ENCODE data around the gene NTM. TPM values are rescaled to one million over a fixed set of nuclear protein-coding genes. Genes with fewer than 3 reads are reported as not detected.

The NTM gene
- total RNA-seq, 1 experiment from 2014 or later = 16.4 TPM

DNA sequence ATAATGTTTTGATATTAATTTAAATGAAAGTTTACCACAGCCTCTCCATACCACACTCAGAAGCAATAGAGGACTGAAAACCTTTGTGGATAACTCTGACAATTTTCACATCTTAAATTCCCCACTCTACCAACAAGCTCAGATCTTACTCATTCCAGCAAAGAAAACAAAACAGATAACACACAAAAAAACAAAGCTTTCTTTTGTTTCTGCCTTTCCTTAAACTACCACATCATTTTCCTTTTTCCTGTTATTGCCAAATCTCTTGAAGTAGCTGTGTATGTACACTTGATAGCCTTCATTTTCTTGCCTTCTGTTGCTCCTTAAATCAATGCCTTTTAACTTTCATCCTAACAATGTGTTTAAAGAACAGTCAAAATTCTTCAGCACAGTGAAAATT is 484.9 kb downstream of the NTM start (continued):
- TF ChIP-seq, protein P1, sequence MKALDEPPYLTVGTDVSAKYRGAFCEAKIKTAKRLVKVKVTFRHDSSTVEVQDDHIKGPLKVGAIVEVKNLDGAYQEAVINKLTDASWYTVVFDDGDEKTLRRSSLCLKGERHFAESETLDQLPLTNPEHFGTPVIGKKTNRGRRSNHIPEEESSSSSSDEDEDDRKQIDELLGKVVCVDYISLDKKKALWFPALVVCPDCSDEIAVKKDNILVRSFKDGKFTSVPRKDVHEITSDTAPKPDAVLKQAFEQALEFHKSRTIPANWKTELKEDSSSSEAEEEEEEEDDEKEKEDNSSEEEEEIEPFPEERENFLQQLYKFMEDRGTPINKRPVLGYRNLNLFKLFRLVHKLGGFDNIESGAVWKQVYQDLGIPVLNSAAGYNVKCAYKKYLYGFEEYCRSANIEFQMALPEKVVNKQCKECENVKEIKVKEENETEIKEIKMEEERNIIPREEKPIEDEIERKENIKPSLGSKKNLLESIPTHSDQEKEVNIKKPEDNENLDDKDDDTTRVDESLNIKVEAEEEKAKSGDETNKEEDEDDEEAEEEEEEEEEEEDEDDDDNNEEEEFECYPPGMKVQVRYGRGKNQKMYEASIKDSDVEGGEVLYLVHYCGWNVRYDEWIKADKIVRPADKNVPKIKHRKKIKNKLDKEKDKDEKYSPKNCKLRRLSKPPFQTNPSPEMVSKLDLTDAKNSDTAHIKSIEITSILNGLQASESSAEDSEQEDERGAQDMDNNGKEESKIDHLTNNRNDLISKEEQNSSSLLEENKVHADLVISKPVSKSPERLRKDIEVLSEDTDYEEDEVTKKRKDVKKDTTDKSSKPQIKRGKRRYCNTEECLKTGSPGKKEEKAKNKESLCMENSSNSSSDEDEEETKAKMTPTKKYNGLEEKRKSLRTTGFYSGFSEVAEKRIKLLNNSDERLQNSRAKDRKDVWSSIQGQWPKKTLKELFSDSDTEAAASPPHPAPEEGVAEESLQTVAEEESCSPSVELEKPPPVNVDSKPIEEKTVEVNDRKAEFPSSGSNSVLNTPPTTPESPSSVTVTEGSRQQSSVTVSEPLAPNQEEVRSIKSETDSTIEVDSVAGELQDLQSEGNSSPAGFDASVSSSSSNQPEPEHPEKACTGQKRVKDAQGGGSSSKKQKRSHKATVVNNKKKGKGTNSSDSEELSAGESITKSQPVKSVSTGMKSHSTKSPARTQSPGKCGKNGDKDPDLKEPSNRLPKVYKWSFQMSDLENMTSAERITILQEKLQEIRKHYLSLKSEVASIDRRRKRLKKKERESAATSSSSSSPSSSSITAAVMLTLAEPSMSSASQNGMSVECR (CRISPR knock-in tag; IDR thresholded peaks at IDR 0.05; ENCODE audit: borderline replicate concordance) = no peak
- TF ChIP-seq, protein P2, sequence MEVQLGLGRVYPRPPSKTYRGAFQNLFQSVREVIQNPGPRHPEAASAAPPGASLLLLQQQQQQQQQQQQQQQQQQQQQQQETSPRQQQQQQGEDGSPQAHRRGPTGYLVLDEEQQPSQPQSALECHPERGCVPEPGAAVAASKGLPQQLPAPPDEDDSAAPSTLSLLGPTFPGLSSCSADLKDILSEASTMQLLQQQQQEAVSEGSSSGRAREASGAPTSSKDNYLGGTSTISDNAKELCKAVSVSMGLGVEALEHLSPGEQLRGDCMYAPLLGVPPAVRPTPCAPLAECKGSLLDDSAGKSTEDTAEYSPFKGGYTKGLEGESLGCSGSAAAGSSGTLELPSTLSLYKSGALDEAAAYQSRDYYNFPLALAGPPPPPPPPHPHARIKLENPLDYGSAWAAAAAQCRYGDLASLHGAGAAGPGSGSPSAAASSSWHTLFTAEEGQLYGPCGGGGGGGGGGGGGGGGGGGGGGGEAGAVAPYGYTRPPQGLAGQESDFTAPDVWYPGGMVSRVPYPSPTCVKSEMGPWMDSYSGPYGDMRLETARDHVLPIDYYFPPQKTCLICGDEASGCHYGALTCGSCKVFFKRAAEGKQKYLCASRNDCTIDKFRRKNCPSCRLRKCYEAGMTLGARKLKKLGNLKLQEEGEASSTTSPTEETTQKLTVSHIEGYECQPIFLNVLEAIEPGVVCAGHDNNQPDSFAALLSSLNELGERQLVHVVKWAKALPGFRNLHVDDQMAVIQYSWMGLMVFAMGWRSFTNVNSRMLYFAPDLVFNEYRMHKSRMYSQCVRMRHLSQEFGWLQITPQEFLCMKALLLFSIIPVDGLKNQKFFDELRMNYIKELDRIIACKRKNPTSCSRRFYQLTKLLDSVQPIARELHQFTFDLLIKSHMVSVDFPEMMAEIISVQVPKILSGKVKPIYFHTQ (CRISPR knock-in tag; IDR thresholded peaks at IDR 0.05) = no peak
- TF ChIP-seq ATF1 (CRISPR knock-in tag; IDR thresholded peaks at IDR 0.05) (no peak), ZNF317 (CRISPR knock-in tag; IDR thresholded peaks at IDR 0.05; ENCODE audit: borderline replicate concordance, low read depth) (no peak), TEAD4 (CRISPR knock-in tag; IDR thresholded peaks at IDR 0.05) (no peak), ZNF396 (CRISPR knock-in tag; IDR thresholded peaks at IDR 0.05; ENCODE audit: borderline replicate concordance) (no peak)
- TF ChIP-seq, protein P3, sequence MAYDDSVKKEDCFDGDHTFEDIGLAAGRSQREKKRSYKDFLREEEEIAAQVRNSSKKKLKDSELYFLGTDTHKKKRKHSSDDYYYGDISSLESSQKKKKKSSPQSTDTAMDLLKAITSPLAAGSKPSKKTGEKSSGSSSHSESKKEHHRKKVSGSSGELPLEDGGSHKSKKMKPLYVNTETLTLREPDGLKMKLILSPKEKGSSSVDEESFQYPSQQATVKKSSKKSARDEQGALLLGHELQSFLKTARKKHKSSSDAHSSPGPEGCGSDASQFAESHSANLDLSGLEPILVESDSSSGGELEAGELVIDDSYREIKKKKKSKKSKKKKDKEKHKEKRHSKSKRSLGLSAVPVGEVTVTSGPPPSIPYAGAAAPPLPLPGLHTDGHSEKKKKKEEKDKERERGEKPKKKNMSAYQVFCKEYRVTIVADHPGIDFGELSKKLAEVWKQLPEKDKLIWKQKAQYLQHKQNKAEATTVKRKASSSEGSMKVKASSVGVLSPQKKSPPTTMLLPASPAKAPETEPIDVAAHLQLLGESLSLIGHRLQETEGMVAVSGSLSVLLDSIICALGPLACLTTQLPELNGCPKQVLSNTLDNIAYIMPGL (CRISPR knock-in tag; IDR thresholded peaks at IDR 0.05) = no peak
- TF ChIP-seq, protein P4, sequence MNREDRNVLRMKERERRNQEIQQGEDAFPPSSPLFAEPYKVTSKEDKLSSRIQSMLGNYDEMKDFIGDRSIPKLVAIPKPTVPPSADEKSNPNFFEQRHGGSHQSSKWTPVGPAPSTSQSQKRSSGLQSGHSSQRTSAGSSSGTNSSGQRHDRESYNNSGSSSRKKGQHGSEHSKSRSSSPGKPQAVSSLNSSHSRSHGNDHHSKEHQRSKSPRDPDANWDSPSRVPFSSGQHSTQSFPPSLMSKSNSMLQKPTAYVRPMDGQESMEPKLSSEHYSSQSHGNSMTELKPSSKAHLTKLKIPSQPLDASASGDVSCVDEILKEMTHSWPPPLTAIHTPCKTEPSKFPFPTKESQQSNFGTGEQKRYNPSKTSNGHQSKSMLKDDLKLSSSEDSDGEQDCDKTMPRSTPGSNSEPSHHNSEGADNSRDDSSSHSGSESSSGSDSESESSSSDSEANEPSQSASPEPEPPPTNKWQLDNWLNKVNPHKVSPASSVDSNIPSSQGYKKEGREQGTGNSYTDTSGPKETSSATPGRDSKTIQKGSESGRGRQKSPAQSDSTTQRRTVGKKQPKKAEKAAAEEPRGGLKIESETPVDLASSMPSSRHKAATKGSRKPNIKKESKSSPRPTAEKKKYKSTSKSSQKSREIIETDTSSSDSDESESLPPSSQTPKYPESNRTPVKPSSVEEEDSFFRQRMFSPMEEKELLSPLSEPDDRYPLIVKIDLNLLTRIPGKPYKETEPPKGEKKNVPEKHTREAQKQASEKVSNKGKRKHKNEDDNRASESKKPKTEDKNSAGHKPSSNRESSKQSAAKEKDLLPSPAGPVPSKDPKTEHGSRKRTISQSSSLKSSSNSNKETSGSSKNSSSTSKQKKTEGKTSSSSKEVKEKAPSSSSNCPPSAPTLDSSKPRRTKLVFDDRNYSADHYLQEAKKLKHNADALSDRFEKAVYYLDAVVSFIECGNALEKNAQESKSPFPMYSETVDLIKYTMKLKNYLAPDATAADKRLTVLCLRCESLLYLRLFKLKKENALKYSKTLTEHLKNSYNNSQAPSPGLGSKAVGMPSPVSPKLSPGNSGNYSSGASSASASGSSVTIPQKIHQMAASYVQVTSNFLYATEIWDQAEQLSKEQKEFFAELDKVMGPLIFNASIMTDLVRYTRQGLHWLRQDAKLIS (CRISPR knock-in tag; IDR thresholded peaks at IDR 0.05; ENCODE audit: borderline replicate concordance) = no peak

DNA sequence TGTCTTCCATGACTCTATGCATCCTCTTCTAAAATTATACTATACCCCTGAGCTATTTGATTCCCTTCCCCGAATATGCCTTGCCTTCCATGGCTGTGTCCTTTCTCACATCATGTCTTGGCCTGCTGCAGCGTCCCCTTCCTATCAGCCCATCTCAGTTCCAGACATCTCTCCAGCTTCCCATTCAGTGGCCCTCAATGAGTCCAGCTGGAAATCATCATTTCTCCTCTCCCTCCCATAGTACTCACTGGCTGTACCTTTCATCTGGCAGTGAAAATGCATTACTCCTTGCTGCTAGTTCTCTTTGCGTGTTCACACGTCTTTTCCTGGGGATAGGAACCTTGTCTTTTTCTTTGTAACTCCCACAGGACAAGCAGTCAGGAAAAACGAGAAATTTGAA is 486.8 kb downstream of the NTM start:
- H3K4me3 Mint-ChIP-seq = no peak overlapping the region
- H3K4me1 Mint-ChIP-seq = peaks cover 16% of the 10 kb centered on the region
- ATAC-seq (no peak), DNase-seq (ENCODE audit: low spot score) (no peak)
- no peak overlapping the region for H3K27ac Mint-ChIP-seq
- peaks cover 6% of the 10 kb centered on the region; the same call in 1 of the 2 replicates for H3K9me3 Mint-ChIP-seq
- ChIA-PET POLR2A (no interaction called here), CTCF (interaction anchor here (0.6 to 3.0 kb wide), 7 partner anchors 9 to 166 kb away, joined by 3 to 16 read pairs (median 4); no protein-coding TSS in a partner anchor)
- H3K36me3 Mint-ChIP-seq = no peaks in the 10 kb centered on the region
- TF ChIP-seq SOX15 (CRISPR knock-in tag; IDR thresholded peaks at IDR 0.05) (no peak), NR3C1 (CRISPR knock-in tag; conservative IDR thresholded peaks at IDR 0.05; ENCODE audit: low read depth) (no peak), FOXP1 (CRISPR knock-in tag; IDR thresholded peaks at IDR 0.05; ENCODE audit: borderline replicate concordance) (no peak), NR1H2 (CRISPR knock-in tag; IDR thresholded peaks at IDR 0.05) (no peak)
- H3K27me3 Mint-ChIP-seq (ENCODE audit: low read depth) = peaks cover 2% of the 10 kb centered on the region; the same call in 1 of the 2 replicates
